Spleen (tissue), 11 donors: ENCODE results near the gene LDHD. TPM values are rescaled to one million over a fixed set of nuclear protein-coding genes. Genes with fewer than 3 reads are reported as not detected.

Experiments
- DNase-seq: peaks from one replicate; pipeline ENCODE4 v3.0.0-alpha.2; 2020
- H3K27ac ChIP-seq, 8 donors: fragments of 200-600 bp; sonication (generic) in 7 of 8; 1 replicate in 4 of 8; 2 replicates in 4 of 8; pipeline versions ENCODE4 v1.5.0 to v1.8.0; 2016 to 2021; ENCODE audit warnings: inconsistent platforms in 4 of 8, mild to moderate bottlenecking in 4 of 8, moderate library complexity in 1 of 8
- H3K27me3 ChIP-seq, 7 donors: fragments of 200-600 bp; sonication (generic) in 6 of 7; replicated peaks in 1 of 7; 1 replicate in 4 of 7; 2 replicates in 3 of 7; pipeline versions ENCODE4 v1.5.0 to v1.8.0; 2016 to 2021; ENCODE audit warnings: inconsistent platforms in 3 of 7, mild to moderate bottlenecking in 1 of 7
- H3K36me3 ChIP-seq, 6 donors: fragments of 200-600 bp; sonication (generic) in 5 of 6; 1 replicate in 4 of 6; 2 replicates in 2 of 6; pipeline versions ENCODE4 v1.5.0 to v1.8.0; 2016 to 2021; ENCODE audit warnings: inconsistent platforms in 2 of 6
- H3K4me1 ChIP-seq, 6 donors: fragments of 200-600 bp; sonication (generic) in 5 of 6; 1 replicate in 3 of 6; 2 replicates in 3 of 6; pipeline versions ENCODE4 v1.5.0 to v1.8.0; 2016 to 2021; ENCODE audit warnings: inconsistent platforms in 3 of 6
- H3K4me3 ChIP-seq, 8 donors: fragments of 200-600 bp; sonication (generic) in 7 of 8; 1 replicate in 4 of 8; 2 replicates in 4 of 8; pipeline versions ENCODE4 v1.5.0 to v1.8.0; 2016 to 2021; ENCODE audit warnings: inconsistent platforms in 4 of 8, mild to moderate bottlenecking in 4 of 8, moderate library complexity in 2 of 8
- H3K9me3 ChIP-seq, 8 donors: fragments of 200-600 bp; sonication (generic) in 7 of 8; 1 replicate in 4 of 8; 2 replicates in 4 of 8; pipeline versions ENCODE4 v1.5.0 to v1.8.0; 2016 to 2021; ENCODE audit warnings: inconsistent platforms in 4 of 8
- CTCF ChIP-seq, 11 experiments: fragments of 200-600 bp in 7 of 11; fragments of 450-650 bp in 4 of 11; sonication (generic) in 4 of 11; IDR thresholded peaks in 8 of 11; conservative IDR thresholded peaks in 3 of 11; 1 replicate in 7 of 11; 2 replicates in 4 of 11; pipeline versions ENCODE4 v1.4.0 to v1.8.0; 2016 to 2021; ENCODE audit warnings: antibody characterized with exemption in 11 of 11, inconsistent platforms in 4 of 11, mild to moderate bottlenecking in 1 of 11
- POLR2A ChIP-seq, 3 donors: fragments of 450-650 bp; IDR thresholded peaks; one replicate each; pipeline ENCODE4 v1.5.1; 2017; ENCODE audit warnings: antibody characterized with exemption in 3 of 3, mild to moderate bottlenecking in 1 of 3
- POLR2AphosphoS5 ChIP-seq, 3 donors: sonication (generic); formaldehyde crosslinking; IDR thresholded peaks; one replicate each; pipeline ENCODE4 v1.5.1; 2017; ENCODE audit warnings: antibody characterized with exemption in 3 of 3
- WGBS, 5 donors: extraction: QIAGEN DNeasy Blood & Tissue Kit in 3 of 5; methylation state at CpG; one replicate each; pipeline versions ENCODE4 v1.1.5 to v1.1.7; 2013 to 2018; 5-methylcytosine and 5-hydroxymethylcytosine counted together
- intact Hi-C: fragments of 100-400 bp; cut with DNase I; formaldehyde crosslinking; loops from one replicate; pipeline ENCODE4 v1.15.0; 2023; ENCODE audit warnings: low total_unique reads
- polyA plus RNA-seq, 3 donors: library from polyadenylated mRNA; stranded (reverse); fragments of 200-250 nt; gene quantifications; one replicate each; pipeline ENCODE4 v1.2.1, GENCODE V29; 2013
- total RNA-seq, 7 donors: library from RNA; depleted of rRNA in 3 of 7; stranded (reverse); fragments of >200 nt in 3 of 7; fragmentation: NEBNext Ultra II Directional in 4 of 7; extraction: Animal tissue kit (Norgen Biotek cat#: 25700) in 4 of 7; gene quantifications; one replicate each; pipeline versions ENCODE4 v1.1.0 to v1.2.1, GENCODE V29; 2016 to 2021
- donor health status: healthy with polysubstance abuse.
- donor health status: DM: no; HTN: no; CAD: no; lungs with moderate emphysema.
- donor health status: DM: no; HTN: no; CAD: no.
- donor health status: Bipolar disorder and iron deficiency.
- donor health status: healthy.
- donor health status: DM: no; HTN: no; CAD: no.
- donor health status: DM: yes; HTN: yes; CAD: no.

LDHD gene
- total and polyA plus RNA-seq, 10 donors = 0.53 to 3.3 (median 1.1) TPM

DNA sequence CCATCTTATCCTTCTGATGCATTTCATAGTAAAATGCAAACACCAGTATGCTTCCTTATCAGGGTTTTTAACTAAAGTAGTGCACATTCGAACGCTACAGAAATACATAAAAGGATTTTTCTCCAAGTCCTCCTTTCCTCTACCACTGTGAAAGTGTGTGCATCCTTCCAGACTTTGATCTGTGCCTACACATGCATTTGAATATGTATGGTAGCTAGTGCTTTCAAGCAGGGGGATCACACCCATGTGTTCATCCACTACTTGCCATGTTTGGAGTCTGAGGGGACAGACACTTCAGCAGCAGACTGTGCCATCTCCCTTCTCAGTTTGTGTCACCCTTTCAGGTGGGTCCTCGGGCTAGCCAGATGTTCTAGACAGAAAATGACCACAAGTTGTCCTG is 14.9 kb downstream of the LDHD start:
- Histone ChIP-seq H3K4me3 (no peak overlapping the region), H3K9me3 (no peaks in the 10 kb centered on the region), H3K27me3 (peaks cover 0 to 68% (median 0%) of the 10 kb centered on the region in 7 donors), H3K36me3 (no peaks in the 10 kb centered on the region), H3K4me1 (peaks cover 21 to 58% (median 36%) of the 10 kb centered on the region in 6 donors), H3K27ac (no peak overlapping the region)
- WGBS, 5 donors = 85 to 93% (median 87%) methylated on average over 3 of the region's 3 CpGs
- intact Hi-C loops = no loop called here
- TF ChIP-seq POLR2A (IDR thresholded peaks at IDR 0.05) (no peak), POLR2AphosphoS5 (IDR thresholded peaks at IDR 0.05) (no peak), CTCF (IDR thresholded peaks at IDR 0.05 in 8 of 11, conservative IDR thresholded peaks at IDR 0.05 in 3 of 11) (no peak)
- peak; percentile 15 for DNase-seq

DNA sequence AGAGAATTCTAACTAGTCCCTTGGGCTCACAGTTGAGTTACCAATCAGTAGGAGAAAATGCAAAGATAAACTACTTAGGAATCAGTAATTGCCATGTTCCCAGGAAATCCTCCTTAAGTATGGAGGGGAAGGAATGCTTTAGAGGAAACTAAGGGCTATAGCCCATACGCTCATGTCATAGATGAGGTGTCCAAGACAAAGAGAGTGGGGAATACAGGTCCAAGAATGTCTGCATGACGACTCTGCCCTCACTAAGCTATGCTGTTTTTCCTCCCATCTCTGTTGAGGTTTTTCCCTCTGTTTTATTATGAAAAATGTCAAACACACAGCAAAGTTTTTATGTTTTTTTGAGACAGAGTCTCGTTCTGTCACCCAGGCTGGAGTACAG is 16.0 kb downstream of the LDHD start:
- H3K4me1 ChIP-seq = peaks cover 18 to 48% (median 27%) of the 10 kb centered on the region in 6 donors
- peaks cover 0 to 59% (median 0%) of the 10 kb centered on the region in 7 donors for H3K27me3 ChIP-seq
- no peak for DNase-seq
- no peak overlapping the region for H3K4me3 ChIP-seq
- H3K9me3 ChIP-seq = no peaks in the 10 kb centered on the region
- intact Hi-C loops = no loop called here
- peaks cover 0 to 2% (median 0%) of the 10 kb centered on the region in 6 donors for H3K36me3 ChIP-seq
- TF ChIP-seq CTCF (IDR thresholded peaks at IDR 0.05 in 8 of 11, conservative IDR thresholded peaks at IDR 0.05 in 3 of 11) = no peak
- TF ChIP-seq POLR2AphosphoS5 (IDR thresholded peaks at IDR 0.05) = no peak
- no peak for TF ChIP-seq POLR2A (IDR thresholded peaks at IDR 0.05)
- 76 to 89% (median 87%) methylated on average over 3 of the region's 3 CpGs for WGBS, 5 donors
- H3K27ac ChIP-seq = peak overlapping the region in 3 of 8 donors; percentile 60 to 73 (median 65)

DNA sequence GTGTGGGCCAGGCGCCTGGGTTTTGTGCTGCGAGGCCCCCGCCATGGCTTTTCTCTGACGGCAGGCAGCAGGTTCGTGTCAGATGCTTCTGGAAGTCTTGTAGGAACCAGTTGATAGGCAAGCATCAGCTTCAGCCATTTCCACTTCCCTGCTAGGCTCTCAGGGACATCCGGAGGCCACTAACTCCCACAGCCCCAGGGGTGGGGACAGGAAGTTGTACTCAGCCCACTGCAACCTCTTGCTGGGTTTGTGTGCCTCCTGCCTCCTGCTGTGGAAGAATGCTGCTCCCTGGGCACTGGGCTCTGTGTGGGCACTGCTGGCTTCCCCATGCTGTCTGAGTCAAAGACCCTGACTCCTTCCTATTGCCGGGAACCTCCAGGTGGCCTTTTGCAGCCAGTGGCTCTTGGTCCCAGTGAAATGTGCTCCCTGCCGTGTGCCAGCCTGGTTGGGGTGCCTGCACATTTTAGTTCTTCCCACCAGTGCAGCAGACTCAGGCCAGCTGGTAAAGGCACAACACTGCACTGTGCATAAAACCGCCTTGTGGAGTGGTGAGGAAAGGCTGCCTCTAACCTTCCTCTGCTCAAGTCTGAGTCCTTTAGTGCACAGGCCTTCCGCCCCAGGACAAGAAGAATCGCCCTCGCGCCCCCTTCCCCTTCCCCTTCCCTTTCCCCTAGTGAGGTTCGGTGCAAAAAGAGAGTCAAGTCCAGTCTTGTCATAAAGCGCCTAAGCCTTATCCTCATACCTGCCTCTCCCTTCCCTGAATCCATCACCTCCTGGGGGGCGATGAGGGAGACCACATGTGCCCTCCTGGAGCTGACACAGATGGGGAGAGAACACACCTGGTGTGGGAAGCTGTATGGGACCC is 16.6 kb downstream of the LDHD start:
- DNase-seq = peak; percentile 75
- H3K27ac ChIP-seq = peak overlapping the region in 7 of 8 donors; percentile 21 to 73 (median 59)
- H3K4me3 ChIP-seq = peak overlapping the region in 1 of 8 donors; percentile 19
- H3K9me3 ChIP-seq = no peaks in the 10 kb centered on the region
- H3K27me3 ChIP-seq = peaks cover 0 to 53% (median 0%) of the 10 kb centered on the region in 7 donors
- H3K4me1 ChIP-seq = peaks cover 13 to 42% (median 23%) of the 10 kb centered on the region in 6 donors
- H3K36me3 ChIP-seq = peaks cover 0 to 8% (median 0%) of the 10 kb centered on the region in 6 donors
- TF ChIP-seq POLR2A (IDR thresholded peaks at IDR 0.05) (no peak), POLR2AphosphoS5 (IDR thresholded peaks at IDR 0.05) (peak; percentile 30 to 61 (median 60))
- 33 to 63% (median 38%) methylated on average over 9 to 16 of the region's 16 CpGs for WGBS, 5 donors
- intact Hi-C loops = no loop called here

- intact Hi-C loops = no loop called here
- no peak for TF ChIP-seq POLR2A (IDR thresholded peaks at IDR 0.05)
- TF ChIP-seq POLR2AphosphoS5 (IDR thresholded peaks at IDR 0.05) = no peak
- TF ChIP-seq CTCF (IDR thresholded peaks at IDR 0.05 in 8 of 11, conservative IDR thresholded peaks at IDR 0.05 in 3 of 11) = no peak
- 67 to 74% (median 73%) methylated on average over 7 to 8 of the region's 8 CpGs for WGBS, 5 donors
- Histone ChIP-seq H3K36me3 (peaks cover 0 to 16% (median 0%) of the 10 kb centered on the region in 6 donors), H3K4me1 (peaks cover 13 to 34% (median 19%) of the 10 kb centered on the region in 6 donors), H3K27ac (peak overlapping the region in 7 of 8 donors; percentile 21 to 73 (median 59)), H3K9me3 (no peaks in the 10 kb centered on the region), H3K27me3 (peaks cover 0 to 45% (median 0%) of the 10 kb centered on the region in 7 donors), H3K4me3 (peak overlapping the region in 1 of 8 donors; percentile 19)
- DNase-seq = no peak
These were observed 17.4 kb downstream of the LDHD start for GRCh38 chr16:75099075-75099667.
